OCI-LY7 (cell line): Measurements from ENCODE around the gene NAA10. TPM values are rescaled to one million over a fixed set of nuclear protein-coding genes. Genes with fewer than 3 reads are reported as not detected.

Source experiments
- BruUV-seq: library from RNA; stranded (reverse); fragments of 400-500 nt; replicated peaks from 2 replicates; lab custom pipeline; 2021; lab: Mats Ljungman, UMichigan
- CTCF ChIA-PET: fragments of 300-600 bp; sonication (Branson Sonifier 250); formaldehyde crosslinking; loops from one replicate; lab custom pipeline; 2022; ENCODE audit warnings: antibody characterized with exemption; ENCODE audit not compliant: unreplicated experiment; lab: Charles Lee
- POLR2A ChIA-PET: fragments of 300-600 bp; sonication (Branson Sonifier 250); formaldehyde crosslinking; loops from one replicate; lab custom pipeline; 2022; ENCODE audit warnings: antibody characterized with exemption; lab: Charles Lee
- DNase-seq: peaks from one replicate; pipeline ENCODE4 v3.0.0-alpha.2; 2015; ENCODE audit warnings: low spot score
- H2AFZ ChIP-seq: fragments of 200-600 bp; sonication (generic), shearing (Covaris generic); 2 replicates; pipeline ENCODE4 v1.6.1; 2014; ENCODE audit warnings: mild to moderate bottlenecking, antibody characterized with exemption, low read length, moderate library complexity
- H3K27ac ChIP-seq: fragments of 200-600 bp; sonication (generic); 2 replicates; pipeline ENCODE4 v1.5.1; 2014; ENCODE audit warnings: mixed run types, low read depth, mild to moderate bottlenecking, moderate library complexity, low read length, inconsistent platforms; ENCODE audit not compliant: poor library complexity, severe bottlenecking
- H3K36me3 ChIP-seq: fragments of 200-600 bp; sonication (generic); 2 replicates; pipeline ENCODE4 v1.6.1; 2014; ENCODE audit warnings: mild to moderate bottlenecking, antibody characterized with exemption, low read length, moderate library complexity, mixed read lengths; ENCODE audit not compliant: insufficient read depth
- H3K4me1 ChIP-seq: fragments of 200-600 bp; sonication (generic); 2 replicates; pipeline ENCODE4 v1.5.1; 2014; ENCODE audit warnings: mild to moderate bottlenecking, low read length; ENCODE audit not compliant: insufficient read depth, poor library complexity, severe bottlenecking
- H3K4me2 ChIP-seq: fragments of 200-600 bp; sonication (generic); 2 replicates; pipeline ENCODE4 v1.6.1; 2014; ENCODE audit warnings: mild to moderate bottlenecking, low read length
- H3K4me3 ChIP-seq: fragments of 200-600 bp; sonication (generic); 2 replicates; pipeline ENCODE4 v1.5.1; 2014; ENCODE audit warnings: mild to moderate bottlenecking, low read depth, low read length; ENCODE audit not compliant: poor library complexity, severe bottlenecking
- H3K79me2 ChIP-seq: fragments of 200-600 bp; sonication (generic); 2 replicates; pipeline ENCODE4 v1.6.1; 2016; ENCODE audit warnings: low read depth, mild to moderate bottlenecking, low read length, moderate library complexity, mixed read lengths; ENCODE audit not compliant: insufficient read depth
- H3K9me2 ChIP-seq: fragments of 200-600 bp; sonication (generic); 2 replicates; pipeline ENCODE4 v1.6.1; 2016; ENCODE audit warnings: mild to moderate bottlenecking, low read length, mixed read lengths; ENCODE audit not compliant: insufficient read depth
- H3K9me3 ChIP-seq: fragments of 200-600 bp; sonication (generic); 2 replicates; pipeline ENCODE4 v1.6.1; 2014; ENCODE audit warnings: mild to moderate bottlenecking, mixed run types, low read length, mixed read lengths
- H4K20me1 ChIP-seq: fragments of 200-600 bp; sonication (generic); 2 replicates; pipeline ENCODE4 v1.6.1; 2014; ENCODE audit warnings: mild to moderate bottlenecking, antibody characterized with exemption, low read length, moderate library complexity, mixed read lengths; ENCODE audit not compliant: insufficient read depth
- CTCF ChIP-seq: fragments of 200-600 bp; sonication (generic); conservative IDR thresholded peaks from 2 replicates; pipeline ENCODE4 v1.5.1; 2014; ENCODE audit warnings: mild to moderate bottlenecking, antibody characterized with exemption, low read length, moderate library complexity, mixed read lengths
- EZH2phosphoT487 ChIP-seq: fragments of 200-600 bp; sonication (generic); IDR thresholded peaks from 2 replicates; pipeline ENCODE4 v1.6.1; 2018; ENCODE audit warnings: low read depth, borderline replicate concordance, mild to moderate bottlenecking, mixed run types, antibody characterized with exemption, low read length, moderate library complexity, mixed read lengths
- intact Hi-C: fragments of 100-400 bp; cut with micrococcal nuclease; formaldehyde crosslinking; loops from one replicate; pipeline ENCODE4 v1.10.0; 2022; ENCODE audit not compliant: unreplicated experiment
- total RNA-seq, 2 experiments: library from RNA; depleted of rRNA in 1 of 2; stranded (reverse); fragments of >200 nt in 1 of 2; shearing (Covaris generic) in 1 of 2; gene quantifications; 2 replicates each; pipeline ENCODE4 v1.2.3, GENCODE V29; 2014 to 2022

NAA10 gene
- total RNA-seq, 2 experiments from 2014 or later = 82.7 to 105 TPM

- peak overlapping the region; percentile 100 for H3K27ac ChIP-seq
- TF ChIP-seq EZH2phosphoT487 = no peak
- no peak for TF ChIP-seq CTCF
- H3K9me3 ChIP-seq = no peaks in the 10 kb centered on the region
- no peak for DNase-seq
- ChIA-PET CTCF (no interaction called here), POLR2A (interaction anchor here (1.6 to 1.7 kb wide), 4 partner anchors 39 to 46 kb away, joined by 3 to 6 read pairs (median 5); partner anchors contain the start of gene HCFC1)
- H2AFZ ChIP-seq = no peak overlapping the region
- peaks cover 39% of the 10 kb centered on the region for H3K36me3 ChIP-seq
- intact Hi-C loops = loop anchor here (10.0 kb wide), 1 partner anchor 447 kb away; the partner anchor contains the start of genes EMD and FLNA
- peaks cover 30% of the 10 kb centered on the region; the same call in 1 of the 2 replicates for H3K79me2 ChIP-seq
- H3K4me2 ChIP-seq = peak overlapping the region; percentile 100
- H4K20me1 ChIP-seq = no peaks in the 10 kb centered on the region
- H3K9me2 ChIP-seq = no peaks in the 10 kb centered on the region
- no TSS peak for BruUV-seq
- peaks cover 44% of the 10 kb centered on the region for H3K4me1 ChIP-seq
- peak overlapping the region; percentile 99 for H3K4me3 ChIP-seq
Observed at GRCh38 chrX:153927672-153927921, 7.2 kb downstream of the NAA10 start.

- Histone ChIP-seq H3K27ac (peak overlapping the region; percentile 100), H3K9me2 (no peaks in the 10 kb centered on the region), H3K79me2 (peaks cover 30% of the 10 kb centered on the region; the same call in 1 of the 2 replicates), H4K20me1 (no peaks in the 10 kb centered on the region), H3K9me3 (no peaks in the 10 kb centered on the region), H3K4me1 (peaks cover 44% of the 10 kb centered on the region), H3K4me2 (peak overlapping the region; percentile 100), H2AFZ (no peak overlapping the region), H3K4me3 (peak overlapping the region; percentile 99), H3K36me3 (peaks cover 34% of the 10 kb centered on the region)
- POLR2A ChIA-PET = interaction anchor here (0.8 to 1.7 kb wide), 7 partner anchors 40 to 95 kb away, joined by 3 to 6 read pairs (median 3); partner anchors contain the start of gene HCFC1
- peak; percentile 91 for DNase-seq
- CTCF ChIA-PET = interaction anchor here (0.9 to 1.2 kb wide), 2 partner anchors 40 to 41 kb away, joined by 3 read pairs; no protein-coding TSS in a partner anchor
- TF ChIP-seq EZH2phosphoT487 (no peak), CTCF (peak; percentile 42; the same call in 1 of the 2 replicates)
- intact Hi-C loops = loop anchor here (10.0 kb wide), 1 partner anchor 448 kb away; the partner anchor contains the start of genes EMD and FLNA
- no TSS peak for BruUV-seq
Observed at GRCh38 chrX:153926858-153927671, 7.8 kb downstream of the NAA10 start.
